Panc1 (cell line): ENCODE data around the gene FSIP2. TPM values are rescaled to one million over a fixed set of nuclear protein-coding genes. Genes with fewer than 3 reads are reported as not detected.

Experiments
- ATAC-seq: fragments of 200-7000 bp; cut with Tn5 transposase; 2 replicates; pipeline ENCODE4 v1.9.1; 2020; ENCODE audit warnings: mild to moderate bottlenecking, moderate library complexity
- BruUV-seq: library from RNA; stranded (reverse); fragments of 400-500 nt; replicated peaks from 2 replicates; lab custom pipeline; 2021; lab: Mats Ljungman, UMichigan
- CTCF ChIA-PET: fragments of 300-600 bp; sonication (Branson Sonifier 250); formaldehyde crosslinking; loops from one replicate; lab custom pipeline; 2022; ENCODE audit warnings: antibody characterized with exemption; lab: Charles Lee
- POLR2A ChIA-PET: fragments of 300-600 bp; sonication (Branson Sonifier 250); formaldehyde crosslinking; loops from one replicate; lab custom pipeline; 2022; ENCODE audit warnings: antibody characterized with exemption; lab: Charles Lee
- DNase-seq: peaks from one replicate; pipeline ENCODE4 v3.0.0-alpha.2; 2010; ENCODE audit warnings: low read depth, low spot score
- H3K27ac ChIP-seq: 2 replicates; pipeline ENCODE4 v1.5.1; 2011; ENCODE audit warnings: mild to moderate bottlenecking, low read length, inconsistent platforms
- H3K27me3 ChIP-seq: fragments of 200-500 bp; sonication (Bioruptor generic); 2 replicates; pipeline ENCODE4 v1.6.0; 2014; ENCODE audit warnings: low read length, inconsistent platforms; ENCODE audit not compliant: control insufficient read depth, insufficient read depth
- H3K36me3 ChIP-seq: fragments of 200-500 bp; sonication (Bioruptor generic); 2 replicates; pipeline ENCODE4 v1.5.1; 2014; ENCODE audit warnings: inconsistent platforms, mild to moderate bottlenecking, low read length, moderate library complexity; ENCODE audit not compliant: control insufficient read depth, insufficient read depth
- H3K4me1 ChIP-seq: 2 replicates; pipeline ENCODE4 v1.5.1; 2011; ENCODE audit warnings: inconsistent platforms, mild to moderate bottlenecking, low read length, moderate library complexity; ENCODE audit not compliant: control insufficient read depth, insufficient read depth
- H3K4me3 ChIP-seq, 2 experiments: 2 replicates each; pipeline ENCODE4 v1.5.1; 2011 to 2012; ENCODE audit warnings: low read depth in 2 of 2, low read length in 2 of 2, mild to moderate bottlenecking in 2 of 2, inconsistent platforms in 1 of 2, moderate library complexity in 1 of 2
- H3K9me3 ChIP-seq: fragments of 200-500 bp; sonication (Bioruptor generic); 2 replicates; pipeline ENCODE4 v1.5.1; 2014; ENCODE audit warnings: low read depth, mild to moderate bottlenecking, inconsistent platforms, low read length, moderate library complexity; ENCODE audit not compliant: control insufficient read depth, insufficient read depth
- CTCF ChIP-seq: fragments of 450-650 bp; IDR thresholded peaks from 2 replicates; pipeline ENCODE4 v1.5.1; 2017; ENCODE audit warnings: mild to moderate bottlenecking
- POLR2AphosphoS5 ChIP-seq: IDR thresholded peaks from 2 replicates; pipeline ENCODE4 v1.6.1; 2012; ENCODE audit warnings: mild to moderate bottlenecking, low read depth, low read length, moderate library complexity
- REST ChIP-seq, 2 experiments: IDR thresholded peaks; 2 replicates each; pipeline ENCODE4 v1.6.1; 2011 to 2012; ENCODE audit warnings: low read depth in 2 of 2, control low read depth in 1 of 2, low read length in 1 of 2, mild to moderate bottlenecking in 1 of 2, moderate library complexity in 1 of 2; ENCODE audit not compliant: insufficient read depth in 1 of 2
- SIN3A ChIP-seq: IDR thresholded peaks from 2 replicates; pipeline ENCODE4 v1.6.1; 2012; ENCODE audit warnings: low read depth, mild to moderate bottlenecking, low read length, moderate library complexity, borderline replicate concordance; ENCODE audit not compliant: insufficient read depth
- in situ Hi-C: cut with HindIII; loops from 2 replicates; pipeline ENCODE4 v1.10.0; 2016; ENCODE audit warnings: low sequenced_read_pairs, low pct_unique_long_range_greater_than_20kb
- intact Hi-C: fragments of 100-400 bp; cut with micrococcal nuclease; formaldehyde crosslinking; loops from one replicate; pipeline ENCODE4 v1.10.0; 2022; ENCODE audit not compliant: unreplicated experiment
- total RNA-seq: library from RNA; stranded (reverse); gene quantifications from one replicate; pipeline ENCODE4 v1.2.1, GENCODE V29; 2021; ENCODE audit not compliant: unreplicated experiment

Gene FSIP2
- total RNA-seq, 1 experiment from 2014 or later, result 0.03 TPM

GRCh38 chr2:185823773-185824172, 85.2 kb downstream of the FSIP2 start:
- no peaks in the 10 kb centered on the region for H3K27me3 ChIP-seq
- no peaks in the 10 kb centered on the region for H3K36me3 ChIP-seq
- no peak overlapping the region for H3K27ac ChIP-seq
- no peaks in the 10 kb centered on the region for H3K4me1 ChIP-seq
- in situ Hi-C loops, result no loop called here
- DNase-seq (no peak), ATAC-seq (no peak)
- BruUV-seq, result no TSS peak
- intact Hi-C loops, result no loop called here
- no peak overlapping the region for H3K4me3 ChIP-seq
- ChIA-PET CTCF (no interaction called here), POLR2A (no interaction called here)
- no peaks in the 10 kb centered on the region; the same call in 1 of the 2 replicates for H3K9me3 ChIP-seq
- TF ChIP-seq POLR2AphosphoS5, result no peak
- no peak for TF ChIP-seq CTCF
- TF ChIP-seq REST (IDR thresholded peaks at IDR 0.05; ENCODE audit: insufficient read depth in 1 of 2, low read depth in 2 of 2, low read length in 1 of 2), result no peak

GRCh38 chr2:185825557-185825956, 87.0 kb downstream of the FSIP2 start:
- no peaks in the 10 kb centered on the region for H3K27me3 ChIP-seq
- H3K4me1 ChIP-seq, result no peaks in the 10 kb centered on the region
- intact Hi-C loops, result no loop called here
- H3K4me3 ChIP-seq, result no peak overlapping the region
- no peaks in the 10 kb centered on the region for H3K36me3 ChIP-seq
- no TSS peak for BruUV-seq
- DNase-seq, result no peak
- in situ Hi-C loops, result no loop called here
- H3K9me3 ChIP-seq, result no peaks in the 10 kb centered on the region; the same call in 1 of the 2 replicates
- POLR2A ChIA-PET, result no interaction called here
- CTCF ChIA-PET, result no interaction called here
- TF ChIP-seq SIN3A, result no peak
- TF ChIP-seq REST (IDR thresholded peaks at IDR 0.05; ENCODE audit: insufficient read depth in 1 of 2, low read depth in 2 of 2, low read length in 1 of 2), result no peak
- TF ChIP-seq POLR2AphosphoS5, result no peak
- no peak for ATAC-seq
- H3K27ac ChIP-seq, result no peak overlapping the region
